K562 (cell line): ENCODE measurements around the gene AVPI1. TPM values are rescaled to one million over a fixed set of nuclear protein-coding genes. Genes with fewer than 3 reads are reported as not detected.

Source experiments
- ATAC-seq: fragments of 200-7000 bp; cut with Tn5 transposase; 3 replicates; pipeline ENCODE4 v1.9.1; 2020; ENCODE audit warnings: moderate library complexity
- BruUV-seq: library from RNA; stranded (reverse); fragments of 400-500 nt; replicated peaks from 2 replicates; lab custom pipeline; 2021; lab: Mats Ljungman, UMichigan
- CTCF ChIA-PET: fragments of 300-600 bp; formaldehyde crosslinking; extraction: SDS; loops from one replicate; lab custom pipeline; 2021; ENCODE audit warnings: low intra/inter-chr PET ratio; lab: Yijun Ruan, JAX
- POLR2A ChIA-PET: fragments of 300-600, 350-650 bp; sonication (Branson Sonifier 250); formaldehyde crosslinking; extraction: SDS; loops from one replicate; lab custom pipeline; 2021; ENCODE audit warnings: antibody characterized with exemption, inconsistent platforms; lab: Yijun Ruan, JAX
- DNase-seq, 4 experiments: peaks; one replicate each; pipeline versions ENCODE4 v3.0.0 to v3.0.0-alpha.2; 2011 to 2018; ENCODE audit warnings: low spot score in 3 of 4, mixed read lengths in 3 of 4; ENCODE audit errors: extremely low read depth in 1 of 4
- FAIRE-seq: peaks from 2 replicates; lab custom pipeline; 2011; peaks lifted over from hg19 to GRCh38; lab: Jason Lieb, UNC
- H2AFZ ChIP-seq: 2 replicates; pipeline ENCODE4 v1.6.0; 2011; ENCODE audit warnings: low read depth, low read length, control low read depth, inconsistent platforms
- H3K27ac ChIP-seq: fragments of 200-600 bp; 3 replicates; pipeline ENCODE4 v1.8.0; 2011; ENCODE audit warnings: low read depth, mild to moderate bottlenecking, control low read depth, inconsistent platforms, low read length, moderate library complexity, mixed read lengths; ENCODE audit errors: extremely low read depth
- H3K27me3 ChIP-seq, 2 experiments: fragments of 300-600 bp in 1 of 2; 2 replicates in 1 of 2; 3 replicates in 1 of 2; pipeline versions ENCODE4 v1.6.0 to v1.8.0; 2011; ENCODE audit warnings: inconsistent platforms in 2 of 2, low read length in 2 of 2, mild to moderate bottlenecking in 1 of 2, mixed read lengths in 1 of 2, moderate library complexity in 1 of 2; ENCODE audit not compliant: control insufficient read depth in 2 of 2, insufficient read depth in 2 of 2
- H3K36me3 ChIP-seq: fragments of 300-600 bp; 3 replicates; pipeline ENCODE4 v1.8.0; 2011; ENCODE audit warnings: mild to moderate bottlenecking, low read length, inconsistent platforms; ENCODE audit not compliant: control insufficient read depth, insufficient read depth
- H3K4me1 ChIP-seq, 2 experiments: fragments of 200-600 bp in 1 of 2; replicated peaks in 1 of 2; 2 replicates in 1 of 2; 3 replicates in 1 of 2; pipeline versions ENCODE4 v1.5.1 to v1.8.0; 2011; ENCODE audit warnings: inconsistent platforms in 2 of 2, low read length in 2 of 2, mild to moderate bottlenecking in 1 of 2, mixed read lengths in 1 of 2, moderate library complexity in 1 of 2; ENCODE audit not compliant: control insufficient read depth in 2 of 2, insufficient read depth in 2 of 2
- H3K4me2 ChIP-seq: 2 replicates; pipeline ENCODE4 v1.6.1; 2011; ENCODE audit warnings: low read length, control low read depth, inconsistent platforms, mixed read lengths; ENCODE audit not compliant: insufficient read depth
- H3K4me3 ChIP-seq: fragments of 200-600 bp; sonication (generic), shearing (Covaris generic); 2 replicates; pipeline ENCODE4 v1.5.1; 2016; ENCODE audit warnings: control low read depth, inconsistent platforms
- H3K79me2 ChIP-seq: fragments of 200-600 bp; 3 replicates; pipeline ENCODE4 v1.8.0; 2011; ENCODE audit warnings: low read length, inconsistent platforms; ENCODE audit not compliant: control insufficient read depth, insufficient read depth
- H3K9ac ChIP-seq, 2 experiments: 2 replicates each; pipeline versions ENCODE4 v1.6.0 to v1.6.1; 2011; ENCODE audit warnings: low read depth in 2 of 2, low read length in 2 of 2, control low read depth in 1 of 2, inconsistent platforms in 1 of 2, mild to moderate bottlenecking in 1 of 2, mixed read lengths in 1 of 2; ENCODE audit not compliant: insufficient read depth in 1 of 2
- H3K9me1 ChIP-seq: one replicate; pipeline ENCODE4 v1.6.0; 2011; ENCODE audit warnings: inconsistent platforms, mild to moderate bottlenecking, low read length, moderate library complexity; ENCODE audit not compliant: control insufficient read depth, insufficient read depth
- H3K9me3 ChIP-seq: replicated peaks from 2 replicates; pipeline ENCODE4 v1.5.1; 2011; ENCODE audit warnings: low read depth, low read length, inconsistent platforms; ENCODE audit not compliant: control insufficient read depth, insufficient read depth
- H4K20me1 ChIP-seq: replicated peaks from 2 replicates; pipeline ENCODE4 v1.6.1; 2011; ENCODE audit warnings: low read length, inconsistent platforms, mixed read lengths; ENCODE audit not compliant: control insufficient read depth, insufficient read depth
- E2F3 ChIP-seq: fragments of 250-450 bp; sonication (Bioruptor Pico); IDR thresholded peaks from 2 replicates; pipeline ENCODE4 v1.4.0; 2020; ENCODE audit warnings: mild to moderate bottlenecking
- FOXJ3 ChIP-seq: sonication (generic); formaldehyde crosslinking; IDR thresholded peaks from 2 replicates; pipeline ENCODE4 v1.4.0; 2020; ENCODE audit warnings: mild to moderate bottlenecking, missing genetic modification reagents
- HDAC8 ChIP-seq: fragments of 450-650 bp; IDR thresholded peaks from 2 replicates; pipeline ENCODE4 v1.6.1; 2016; ENCODE audit warnings: mild to moderate bottlenecking, missing genetic modification characterization, moderate library complexity, missing compliant biosample characterization
- HMBOX1 ChIP-seq: sonication (generic); IDR thresholded peaks from 2 replicates; pipeline ENCODE4 v1.6.1; 2016
- KLF6 ChIP-seq: fragments of 250-450 bp; sonication (Bioruptor Pico); IDR thresholded peaks from 2 replicates; pipeline ENCODE4 v1.4.0; 2020; ENCODE audit warnings: mild to moderate bottlenecking, moderate library complexity, borderline replicate concordance
- L3MBTL2 ChIP-seq: fragments of 450-650 bp; IDR thresholded peaks from 2 replicates; pipeline ENCODE4 v1.6.1; 2016; ENCODE audit warnings: mild to moderate bottlenecking, moderate library complexity
- MTA1 ChIP-seq: fragments of 450-650 bp; IDR thresholded peaks from 2 replicates; pipeline ENCODE4 v1.6.1; 2017; ENCODE audit warnings: borderline replicate concordance
- NCOA6 ChIP-seq: fragments of 450-650 bp; IDR thresholded peaks from 2 replicates; pipeline ENCODE4 v1.6.1; 2017; ENCODE audit warnings: mild to moderate bottlenecking
- NONO ChIP-seq, 2 experiments: fragments of 200-400 bp in 1 of 2; fragments of 450-650 bp in 1 of 2; formaldehyde crosslinking in 1 of 2; IDR thresholded peaks; 2 replicates each; pipeline ENCODE4 v1.6.1; 2017; ENCODE audit warnings: low read depth in 2 of 2, mild to moderate bottlenecking in 2 of 2, moderate library complexity in 2 of 2, low read length in 1 of 2
- PCBP2 ChIP-seq: fragments of 200-400 bp; formaldehyde crosslinking; IDR thresholded peaks from 2 replicates; pipeline ENCODE4 v1.6.1; 2018; ENCODE audit warnings: low read length, low read depth, mild to moderate bottlenecking, moderate library complexity; ENCODE audit not compliant: poor library complexity, severe bottlenecking
- RBM14 ChIP-seq: fragments of 200-400 bp; formaldehyde crosslinking; IDR thresholded peaks from 2 replicates; pipeline ENCODE4 v1.6.1; 2018; ENCODE audit warnings: low read depth, mild to moderate bottlenecking, low read length, moderate library complexity, borderline replicate concordance; ENCODE audit not compliant: insufficient read depth
- RBM39 ChIP-seq: fragments of 200-400 bp; formaldehyde crosslinking; optimal IDR thresholded peaks from 2 replicates; pipeline ENCODE3; 2018; ENCODE audit warnings: low read depth, low read length
- SMAD4 ChIP-seq: fragments of 250-450 bp; sonication (Bioruptor Pico); conservative IDR thresholded peaks from 2 replicates; pipeline ENCODE4 v1.8.0; 2021; ENCODE audit warnings: inconsistent platforms, mild to moderate bottlenecking, moderate library complexity
- SPI1 ChIP-seq: IDR thresholded peaks from 2 replicates; pipeline ENCODE4 v1.6.1; 2011; ENCODE audit warnings: low read depth, low read length, control low read depth, borderline replicate concordance
- ZNF511 ChIP-seq: sonication (generic); formaldehyde crosslinking; IDR thresholded peaks from 2 replicates; pipeline ENCODE4 v1.8.0; 2022; ENCODE audit warnings: mild to moderate bottlenecking, missing genetic modification reagents
- ZNF561 ChIP-seq: fragments of 450-650 bp; formaldehyde crosslinking; conservative IDR thresholded peaks from 2 replicates; pipeline ENCODE4 v1.4.0; 2020; ENCODE audit warnings: mild to moderate bottlenecking, moderate library complexity
- WGBS: fragments of 100-300 bp; shearing (Covaris generic); methylation state at CpG from one replicate; pipeline ENCODE4 v1.1.6; 2016; ENCODE audit warnings: low coverage, mixed read lengths; ENCODE audit not compliant: insufficient coverage; ENCODE audit errors: missing lambda C conversion rate; 5-methylcytosine and 5-hydroxymethylcytosine counted together
- in situ Hi-C: fragments of 300-500 bp; cut with MboI; formaldehyde crosslinking; loops from 4 replicates; pipeline ENCODE4 v1.15.0; 2018; ENCODE audit warnings: inconsistent platforms, mixed read lengths
- intact Hi-C: fragments of 100-400 bp; cut with micrococcal nuclease; formaldehyde crosslinking; loops from 2 replicates; pipeline ENCODE4 v1.14.2; 2022
- polyA plus RNA-seq, 8 experiments: library from polyadenylated mRNA; depleted of rRNA in 4 of 8; stranded (reverse) in 5 of 8; unstranded in 3 of 8; fragments of >200 nt; fragmentation: Nextera tagmentation in 2 of 8; fragmentation: Illumina TruSeq in 1 of 8; extraction: Ambion mirVana in 2 of 8; extraction: Trizol in 1 of 8; gene quantifications; 2 replicates each; pipeline versions ENCODE4 v1.2.1 to v1.2.3, GENCODE V29; 2011 to 2014; ENCODE audit warnings: inconsistent platforms in 1 of 8, missing spikeins in 1 of 8
- total RNA-seq, 7 experiments: library from RNA; depleted of rRNA in 6 of 7; stranded (reverse); fragments of >200 nt in 6 of 7; fragmentation: Illumina TruSeq in 2 of 7; extraction: Trizol in 2 of 7; gene quantifications; 2 replicates each; pipeline versions ENCODE4 v1.2.1 to v1.2.3, GENCODE V29; 2011 to 2021; ENCODE audit warnings: low replicate concordance in 1 of 7
- TF ChIP-seq, protein P1 (sequence below): fragments of 250-450 bp; sonication (Bioruptor Pico); IDR thresholded peaks from 2 replicates; pipeline ENCODE4 v1.5.0; 2022; ENCODE audit warnings: mild to moderate bottlenecking
- TF ChIP-seq, protein P2 (sequence below): fragments of 200-800 bp; sonication (Bioruptor generic); IDR thresholded peaks from 2 replicates; pipeline ENCODE4 v1.6.1; 2017; ENCODE audit warnings: missing genetic modification characterization, missing compliant biosample characterization

Gene AVPI1
- total and polyA plus RNA-seq, 9 of the 15 experiments (the other 6 are each of a cell fraction or from before 2014, with no cell fraction given): 0.90 to 10.4 (median 7.4) TPM

DNA sequence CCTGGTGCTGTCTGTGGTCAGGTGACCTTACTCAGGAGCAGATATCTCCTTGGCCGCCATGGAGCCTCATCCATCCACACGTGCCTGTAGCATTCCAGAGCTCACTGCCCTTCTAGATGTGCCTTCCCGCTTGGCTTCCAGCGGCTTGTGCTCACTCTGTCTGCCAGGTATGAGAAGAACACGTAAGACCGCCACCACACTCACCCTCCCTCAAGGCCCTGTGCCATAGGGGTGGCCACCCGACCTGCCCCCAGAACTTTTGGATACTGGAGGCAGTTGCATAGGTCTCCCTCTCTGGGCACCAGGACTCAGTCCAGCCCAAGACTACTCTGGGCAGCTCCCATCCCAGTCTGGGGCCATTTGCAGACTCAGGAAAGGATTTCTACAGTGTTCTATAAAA, 30.6 kb upstream of the AVPI1 start:
- Histone ChIP-seq H3K27ac (no peak overlapping the region), H3K4me1 (peaks cover 17 to 51% of the 10 kb centered on the region in 2 experiments; a peak in 4 of 5 replicates)
- CTCF ChIA-PET: no interaction called here
- no peak for TF ChIP-seq RBM14
- TF ChIP-seq, protein P1, sequence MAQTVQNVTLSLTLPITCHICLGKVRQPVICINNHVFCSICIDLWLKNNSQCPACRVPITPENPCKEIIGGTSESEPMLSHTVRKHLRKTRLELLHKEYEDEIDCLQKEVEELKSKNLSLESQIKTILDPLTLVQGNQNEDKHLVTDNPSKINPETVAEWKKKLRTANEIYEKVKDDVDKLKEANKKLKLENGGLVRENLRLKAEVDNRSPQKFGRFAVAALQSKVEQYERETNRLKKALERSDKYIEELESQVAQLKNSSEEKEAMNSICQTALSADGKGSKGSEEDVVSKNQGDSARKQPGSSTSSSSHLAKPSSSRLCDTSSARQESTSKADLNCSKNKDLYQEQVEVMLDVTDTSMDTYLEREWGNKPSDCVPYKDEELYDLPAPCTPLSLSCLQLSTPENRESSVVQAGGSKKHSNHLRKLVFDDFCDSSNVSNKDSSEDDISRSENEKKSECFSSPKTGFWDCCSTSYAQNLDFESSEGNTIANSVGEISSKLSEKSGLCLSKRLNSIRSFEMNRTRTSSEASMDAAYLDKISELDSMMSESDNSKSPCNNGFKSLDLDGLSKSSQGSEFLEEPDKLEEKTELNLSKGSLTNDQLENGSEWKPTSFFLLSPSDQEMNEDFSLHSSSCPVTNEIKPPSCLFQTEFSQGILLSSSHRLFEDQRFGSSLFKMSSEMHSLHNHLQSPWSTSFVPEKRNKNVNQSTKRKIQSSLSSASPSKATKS (CRISPR knock-in tag): no peak
- no peak for TF ChIP-seq PCBP2
- TF ChIP-seq NONO (IDR thresholded peaks at IDR 0.05; ENCODE audit: low read depth in 2 of 2, low read length in 1 of 2): no peak
- TF ChIP-seq ZNF511 (CRISPR knock-in tag): no peak
- no peak for TF ChIP-seq NCOA6
- TF ChIP-seq FOXJ3 (CRISPR knock-in tag): no peak
- TF ChIP-seq, protein P2, sequence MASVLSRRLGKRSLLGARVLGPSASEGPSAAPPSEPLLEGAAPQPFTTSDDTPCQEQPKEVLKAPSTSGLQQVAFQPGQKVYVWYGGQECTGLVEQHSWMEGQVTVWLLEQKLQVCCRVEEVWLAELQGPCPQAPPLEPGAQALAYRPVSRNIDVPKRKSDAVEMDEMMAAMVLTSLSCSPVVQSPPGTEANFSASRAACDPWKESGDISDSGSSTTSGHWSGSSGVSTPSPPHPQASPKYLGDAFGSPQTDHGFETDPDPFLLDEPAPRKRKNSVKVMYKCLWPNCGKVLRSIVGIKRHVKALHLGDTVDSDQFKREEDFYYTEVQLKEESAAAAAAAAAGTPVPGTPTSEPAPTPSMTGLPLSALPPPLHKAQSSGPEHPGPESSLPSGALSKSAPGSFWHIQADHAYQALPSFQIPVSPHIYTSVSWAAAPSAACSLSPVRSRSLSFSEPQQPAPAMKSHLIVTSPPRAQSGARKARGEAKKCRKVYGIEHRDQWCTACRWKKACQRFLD (CRISPR knock-in tag): no peak
- TF ChIP-seq MTA1: no peak
- TF ChIP-seq SMAD4 (CRISPR knock-in tag): no peak
- TF ChIP-seq ZNF561 (CRISPR knock-in tag): no peak
- no peak for TF ChIP-seq E2F3 (CRISPR knock-in tag)
- TF ChIP-seq HDAC8 (tag): no peak
- TF ChIP-seq KLF6: no peak
- TF ChIP-seq HMBOX1: no peak
- TF ChIP-seq RBM39: no peak
- no peak for TF ChIP-seq SPI1
- no peak for TF ChIP-seq L3MBTL2

More for the DNA sequence above, 30.6 kb upstream of the AVPI1 start:
- Histone ChIP-seq H3K9me3 (no peaks in the 10 kb centered on the region), H2AFZ (0 out of 2 replicates have a peak overlapping the region, but pooled peaks have one; percentile 9), H3K36me3 (no peaks in the 10 kb centered on the region), H3K9ac (peak overlapping the region in 1 of 2 experiments; percentile 69; a peak in 1 of 4 replicates), H3K27me3 (no peaks in the 10 kb centered on the region), H3K9me1 (no peaks in the 10 kb centered on the region), H4K20me1 (no peaks in the 10 kb centered on the region), H3K4me2 (peak overlapping the region; percentile 52; the same call in 1 of the 2 replicates), H3K4me3 (no peak overlapping the region), H3K79me2 (no peaks in the 10 kb centered on the region; the same call in 2 of the 3 replicates)
- in situ Hi-C loops: no loop called here
- DNase-seq (no peak), ATAC-seq (no peak), FAIRE-seq (no peak)
- WGBS: 62% methylated on average over 5 of the region's 7 CpGs
- intact Hi-C loops: no loop called here
- POLR2A ChIA-PET: interaction anchor here (1.2 kb wide), 1 partner anchor 523 kb away, joined by 4 read pairs; no protein-coding TSS in a partner anchor
- no TSS peak for BruUV-seq
